GM12875 (cell line): ENCODE results near the gene RIMKLB.
A peak's percentile ranks its signal among the peaks of the same experiment; 100 is the strongest.

Experiments used
- H3K4me3 ChIP-seq: one replicate; pipeline ENCODE4 v1.5.1; 2011; ENCODE audit warnings: low read depth, low read length, control low read depth
- CTCF ChIP-seq: IDR thresholded peaks from 2 replicates; pipeline ENCODE4 v1.5.1; 2011; ENCODE audit warnings: low read depth, mild to moderate bottlenecking, control low read depth, inconsistent platforms, low read length, moderate library complexity, borderline replicate concordance; ENCODE audit not compliant: insufficient read depth

RIMKLB gene

DNA sequence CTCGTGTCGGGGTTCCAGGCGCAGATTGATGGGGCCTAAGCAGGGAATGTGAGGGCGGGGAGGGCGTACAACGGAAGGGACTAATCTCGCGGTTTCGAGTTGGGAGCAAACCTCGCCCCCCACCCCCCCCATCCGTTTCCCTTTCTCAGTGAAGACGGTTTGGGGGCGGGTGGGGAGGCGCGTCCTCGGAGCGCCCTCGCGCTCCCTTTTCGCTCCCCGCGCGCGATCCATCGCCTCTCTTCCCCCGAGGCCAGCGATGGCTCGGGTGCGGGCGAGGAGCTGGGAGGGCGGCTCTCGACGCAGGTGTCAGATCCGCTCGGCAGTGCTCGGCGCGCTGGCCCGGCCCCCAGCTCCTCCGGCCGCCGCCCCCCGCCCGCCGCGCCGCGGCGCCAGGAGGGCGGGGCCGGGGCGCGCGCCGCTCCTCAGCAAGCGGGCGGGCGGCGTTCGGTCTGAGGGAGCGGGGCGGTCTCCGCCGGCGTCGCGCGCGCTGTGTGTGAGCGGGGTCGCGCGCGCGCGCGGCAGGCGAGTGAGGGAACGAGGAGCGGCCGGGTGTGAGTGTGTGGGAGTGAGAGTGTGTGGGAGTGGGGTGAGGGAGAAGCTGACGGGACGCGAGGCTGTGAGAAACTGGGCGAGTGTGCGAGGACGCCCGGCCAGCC lies at the start of gene RIMKLB:
TSS of gene RIMKLB (plus strand) at position 516 of the 656 bp plus-strand sequence. CDS start 15,876 bp downstream, outside the sequence.
- no peak for TF ChIP-seq CTCF
- H3K4me3 ChIP-seq = peak within 1 kb of the TSS; percentile 99

GRCh38 chr12:8648576-8649205 lies 49.1 kb upstream of the RIMKLB start:
- no peak for TF ChIP-seq CTCF
- H3K4me3 ChIP-seq = no peak overlapping the region

GRCh38 chr12:8655421-8655820 lies 42.4 kb upstream of the RIMKLB start:
- no peak overlapping the region for H3K4me3 ChIP-seq
- no peak for TF ChIP-seq CTCF

- H3K4me3 ChIP-seq = no peak overlapping the region
- TF ChIP-seq CTCF = no peak
Measured at GRCh38 chr12:8658346-8658745, 39.4 kb upstream of the RIMKLB start.

DNA sequence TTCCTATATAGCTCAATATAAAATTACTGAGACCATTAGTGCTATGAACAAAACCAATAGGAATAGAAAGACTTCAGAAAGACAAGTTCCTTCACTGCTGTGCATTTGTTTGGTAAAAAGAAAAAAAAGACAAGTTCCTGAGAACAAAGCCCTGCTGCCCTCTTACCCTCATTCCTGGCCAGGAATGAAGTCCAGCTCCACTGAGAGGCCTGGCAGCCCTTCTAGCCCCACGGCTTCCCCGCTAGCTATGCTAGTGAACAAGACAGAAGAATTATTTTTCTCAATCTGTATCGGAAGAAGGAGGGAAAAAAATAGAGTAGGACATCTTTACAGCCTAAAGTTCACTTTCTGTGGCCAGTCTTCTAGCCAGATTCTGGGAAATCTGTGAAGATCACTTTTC lies 36.8 kb upstream of the RIMKLB start:
- no peak for TF ChIP-seq CTCF
- H3K4me3 ChIP-seq = no peak overlapping the region

DNA sequence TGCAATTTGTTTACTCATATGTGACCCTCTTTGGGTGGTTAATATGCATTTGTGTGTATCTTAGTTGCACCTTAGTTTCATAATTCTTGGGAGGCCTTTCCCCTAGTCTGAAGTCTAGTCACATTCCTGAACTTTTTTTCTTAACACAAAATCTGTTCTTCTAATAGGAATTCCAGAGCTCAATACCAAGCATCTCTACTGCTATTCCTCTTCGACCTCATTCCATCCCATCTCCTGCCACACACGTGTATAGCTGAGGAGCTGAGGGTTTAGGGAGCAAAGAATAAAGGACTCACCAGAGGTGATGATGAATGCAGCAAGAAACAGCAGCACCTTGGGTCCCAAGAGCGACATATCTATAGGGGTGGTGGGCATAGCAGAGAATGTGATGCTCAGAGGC lies 36.0 kb upstream of the RIMKLB start:
- H3K4me3 ChIP-seq = no peak overlapping the region
- no peak for TF ChIP-seq CTCF

GRCh38 chr12:8662593-8662992 lies 35.2 kb upstream of the RIMKLB start, which contains the start of gene MFAP5:
Gene MFAP5, minus strand, starts transcription at chr12:8662826. Its CDS starts 722 bp downstream, at chr12:8662104.
- H3K4me3 ChIP-seq = no peak within 1 kb of the TSS
- TF ChIP-seq CTCF = no peak
